SHP77 treated with DMSO at 0.1 percent for 48 hours (cell line): ENCODE data around the gene AATK.
"Not testable (repeated sequence)": the region's sequence is repeated elsewhere in the genome, so short reads cannot be mapped to it uniquely, and the experiment has no call there.

Experiments
- DNase-seq: peaks from one replicate; lab custom pipeline; 2025; lab: John Stamatoyannopoulos, UW

The AATK gene

DNA sequence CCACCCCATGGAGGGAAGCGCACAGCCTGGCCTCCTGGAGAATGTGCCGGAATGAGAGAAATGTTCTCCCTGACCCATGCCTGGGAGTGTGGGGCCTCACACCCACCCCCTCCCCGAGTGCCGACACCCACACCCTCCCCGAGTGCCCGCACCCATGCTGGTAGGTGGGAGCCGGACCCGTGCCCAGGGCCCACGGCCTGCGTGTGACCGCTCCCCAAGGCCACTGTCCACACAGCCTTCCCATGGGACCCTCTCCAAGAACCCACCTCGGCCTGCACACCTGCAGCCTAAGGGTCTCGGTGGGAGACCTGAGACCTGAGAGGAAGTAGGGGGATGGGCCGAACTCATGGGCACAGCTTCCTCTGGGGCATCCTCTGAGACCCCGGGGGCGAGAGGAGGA is 4.0 kb downstream of the AATK start:
- DNase-seq = no peak

DNA sequence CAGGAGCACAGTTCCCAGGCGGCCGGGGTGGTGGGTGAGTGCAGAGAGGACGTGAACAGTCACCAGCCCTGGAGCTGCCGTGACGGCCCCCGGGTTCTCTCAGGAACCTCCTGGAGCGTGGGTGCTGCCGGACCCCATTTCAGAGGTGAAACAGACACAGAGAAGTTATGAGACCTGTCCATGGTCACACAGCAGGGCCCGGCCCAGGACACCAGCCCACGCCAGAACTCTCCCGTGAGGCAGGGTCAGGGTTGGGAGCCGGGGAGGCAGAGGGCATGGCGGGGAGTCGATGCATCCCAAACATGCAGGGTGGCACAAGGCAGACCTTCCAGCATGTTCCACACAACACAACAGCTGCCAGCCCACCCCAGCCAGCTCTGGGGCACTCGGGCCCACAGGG is 4.5 kb downstream of the AATK start:
- no peak for DNase-seq

GRCh38 chr17:81160747-81161453 is 5.1 kb downstream of the AATK start:
- DNase-seq = no peak

DNA sequence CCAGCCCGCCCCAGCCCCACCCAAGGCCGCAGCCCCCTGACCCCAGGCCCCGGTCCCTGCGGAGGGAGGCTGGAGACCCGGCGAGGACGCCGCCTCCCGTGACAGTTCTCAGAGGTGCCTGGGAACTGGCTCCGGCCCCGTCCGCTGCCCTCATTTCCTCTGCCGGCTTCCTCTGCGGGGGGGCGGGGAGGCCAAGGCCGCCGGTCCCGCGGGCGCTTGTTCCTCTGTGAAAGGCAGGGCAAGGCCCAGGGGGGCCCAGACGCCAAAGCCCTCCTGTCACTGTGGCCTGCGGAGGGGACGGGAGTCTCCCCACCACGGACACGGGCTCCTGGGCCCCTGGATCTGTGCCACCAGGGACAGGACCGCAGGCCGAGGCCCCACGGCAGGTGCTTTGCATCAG is 5.7 kb downstream of the AATK start:
- no peak for DNase-seq

DNA sequence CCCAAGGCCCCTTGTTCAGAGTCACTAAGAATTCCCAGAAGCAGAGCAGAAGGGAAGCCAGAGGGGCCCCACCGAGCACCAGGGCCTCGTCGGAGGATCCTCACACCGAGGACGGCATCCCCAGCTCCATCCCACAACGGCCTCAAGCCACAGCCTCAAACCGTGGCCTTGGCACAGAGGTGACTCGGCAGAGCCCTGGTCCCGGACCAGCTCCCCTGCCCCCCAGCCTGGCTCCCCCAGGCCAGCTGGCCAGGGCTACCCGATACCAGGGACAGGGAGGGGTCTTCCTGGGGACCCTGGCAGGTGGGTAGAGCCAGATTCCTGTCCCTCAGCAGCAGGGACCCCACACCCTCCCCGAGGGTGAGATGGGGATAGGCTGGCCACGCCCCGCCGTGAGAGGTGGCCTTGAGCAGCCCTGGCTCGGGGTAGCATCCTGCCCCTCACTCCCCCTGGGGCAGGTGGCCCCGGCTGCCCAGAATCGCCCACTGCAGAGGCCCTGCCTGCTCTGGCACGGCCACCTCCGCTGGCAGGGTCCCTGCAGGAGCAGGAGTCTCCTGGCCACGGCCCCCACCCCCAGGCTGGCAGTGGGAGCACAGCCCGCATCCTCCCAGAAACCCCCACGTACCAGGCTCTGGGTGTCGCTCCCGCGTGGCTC is 6.3 kb downstream of the AATK start:
- no peak for DNase-seq

DNA sequence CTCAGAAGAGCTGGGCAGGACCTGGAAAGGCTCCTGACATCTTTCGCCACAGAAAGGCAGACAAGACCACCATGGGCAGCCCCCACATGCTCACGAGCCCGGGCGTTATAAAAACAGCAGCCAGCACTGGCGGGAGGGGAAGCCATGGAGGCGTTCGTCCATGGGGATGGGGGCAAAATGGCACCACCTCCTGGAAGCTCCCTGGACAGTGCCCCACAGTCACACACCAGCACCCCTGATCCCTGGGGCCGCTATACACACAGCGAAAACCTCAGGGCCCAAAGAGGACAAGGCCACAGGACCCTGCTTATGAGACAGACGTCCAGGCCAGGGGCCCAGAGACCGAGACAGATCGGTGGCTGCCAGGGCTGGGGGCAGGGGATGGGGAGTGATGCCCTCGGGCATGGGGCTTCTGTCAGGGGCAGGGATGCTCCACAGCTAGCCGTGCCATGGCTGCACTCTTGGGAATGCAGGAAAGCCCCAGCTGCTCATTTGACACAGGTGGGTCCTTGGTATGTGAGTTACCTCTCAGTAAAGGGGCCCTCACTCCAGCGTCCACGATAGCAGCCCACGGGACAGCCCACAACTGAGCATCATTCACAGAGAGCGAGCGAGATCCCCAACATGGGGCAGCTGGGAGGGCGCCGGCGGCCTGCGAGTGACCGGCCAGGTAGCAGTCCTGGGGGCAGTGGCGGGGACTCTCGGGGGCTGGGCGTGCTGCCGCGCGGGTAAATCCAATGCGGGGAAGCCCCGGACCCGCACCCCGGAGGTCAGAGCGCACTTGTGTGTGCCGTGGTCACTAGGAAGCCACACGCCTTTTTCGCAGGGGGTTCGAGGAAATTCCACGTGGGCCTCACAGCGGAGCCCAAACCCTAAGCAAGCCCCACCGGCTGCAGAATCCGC is 7.1 kb downstream of the AATK start:
- no peak for DNase-seq

DNA sequence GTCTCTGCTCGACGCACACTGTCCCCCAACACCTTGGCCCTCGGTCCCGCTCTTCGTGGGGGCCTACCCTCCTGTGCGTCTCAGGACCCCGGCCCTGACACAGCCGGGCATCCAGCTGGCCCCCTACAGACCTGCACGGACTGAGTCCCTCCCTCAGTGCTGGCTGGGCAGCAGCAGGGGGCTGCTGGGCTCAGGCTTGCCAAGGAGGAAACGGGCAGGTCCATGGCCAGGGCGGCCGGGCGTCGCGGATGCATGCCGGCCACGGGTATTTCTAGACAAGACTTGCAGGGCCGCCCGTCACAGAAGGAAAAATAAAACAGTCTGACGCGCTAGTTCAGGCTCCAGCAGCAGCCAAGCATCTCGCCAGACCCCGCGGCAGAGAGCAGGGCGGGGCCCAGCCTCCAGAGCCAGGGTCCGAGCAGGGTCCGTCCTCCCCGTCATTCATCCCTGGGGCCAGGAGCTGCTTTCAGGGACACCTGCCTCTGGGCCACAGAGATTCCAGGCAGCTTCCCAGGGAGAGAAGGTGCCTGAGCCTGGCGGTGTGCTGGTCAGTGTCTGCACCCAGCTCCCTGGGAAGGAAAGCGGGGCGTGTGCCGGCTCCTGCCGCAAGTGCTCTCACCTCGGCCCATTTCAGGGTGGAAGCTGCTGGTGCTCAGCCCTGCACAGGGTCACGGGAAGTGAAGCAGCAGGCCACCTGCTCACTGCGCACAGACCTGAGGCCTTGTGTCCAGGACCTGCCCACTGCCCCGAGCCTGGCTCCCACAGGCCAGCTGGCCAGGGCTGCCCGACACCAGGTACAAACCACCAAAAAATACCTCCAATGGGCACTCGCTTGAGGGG is 8.0 kb downstream of the AATK start:
- no peak for DNase-seq

GRCh38 chr17:81156866-81157805 is 8.9 kb downstream of the AATK start:
- DNase-seq = no peak

GRCh38 chr17:81154961-81155360 is 11.1 kb downstream of the AATK start:
- no peak for DNase-seq

DNA sequence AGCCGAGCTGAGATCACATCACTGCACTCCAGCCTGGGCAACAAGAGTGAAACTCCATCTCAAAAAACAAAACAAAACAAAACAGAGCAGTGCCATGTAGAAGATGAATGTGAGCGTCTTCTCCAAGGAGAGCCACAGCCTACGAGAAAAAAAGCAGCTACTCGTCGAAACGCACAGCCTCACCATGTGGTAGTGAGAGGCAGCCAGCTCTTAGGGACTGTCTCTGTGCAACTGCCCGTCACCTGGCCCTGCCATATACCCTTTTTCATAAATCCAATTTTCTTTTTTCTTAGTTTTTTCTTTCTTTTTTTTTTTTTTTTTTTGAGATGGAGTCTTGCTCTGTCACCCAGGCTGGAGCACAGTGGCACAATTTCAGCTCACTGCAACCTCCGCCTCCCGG is 12.0 kb downstream of the AATK start:
- not testable (repeated sequence) for DNase-seq

GRCh38 chr17:81153340-81153803 is 12.6 kb downstream of the AATK start:
- no peak for DNase-seq

DNA sequence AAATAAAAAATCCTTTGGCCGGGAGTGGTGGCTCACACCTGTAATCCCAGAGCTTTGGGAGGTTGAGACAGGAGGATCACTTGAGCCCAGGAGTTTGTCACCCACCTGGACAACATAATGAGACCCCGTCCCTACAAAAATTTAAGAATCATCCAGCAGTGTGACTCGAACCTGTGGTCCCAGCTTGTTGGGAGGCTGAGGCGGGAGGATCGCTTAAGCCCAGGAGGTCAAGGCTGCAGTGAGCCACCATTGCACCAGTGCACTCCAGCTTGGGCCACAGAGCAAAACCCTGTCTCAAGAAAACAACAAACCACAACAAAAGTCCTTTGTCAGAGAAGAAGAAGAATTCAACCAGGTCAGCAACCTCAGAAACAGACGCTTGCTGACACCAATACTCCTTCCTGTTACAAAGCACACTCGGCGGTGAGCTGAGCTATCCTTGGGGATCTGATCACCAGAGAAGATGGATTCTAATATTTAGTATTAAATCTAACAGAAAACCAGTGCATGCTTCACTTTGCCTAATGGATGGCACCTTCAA is 13.7 kb downstream of the AATK start:
- DNase-seq = no peak

DNA sequence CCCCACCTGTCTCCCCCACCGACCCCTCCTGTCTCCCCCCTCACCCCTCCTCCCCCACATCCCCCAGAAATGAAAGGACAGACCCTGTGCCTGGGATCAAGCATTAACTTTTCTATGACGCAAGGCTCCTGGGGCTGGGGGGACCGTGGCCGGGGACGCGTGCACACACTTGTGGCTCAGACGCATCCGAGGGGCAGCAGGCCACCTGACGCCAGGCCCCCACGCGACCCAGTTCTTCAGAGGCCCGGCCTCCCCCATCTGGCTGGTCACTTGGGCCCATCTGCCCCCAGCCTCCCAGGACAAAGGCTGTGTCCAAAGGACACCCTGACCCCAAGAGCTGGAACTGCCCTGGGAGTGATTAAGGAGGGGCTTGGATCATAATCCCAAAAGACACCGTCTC is 14.7 kb downstream of the AATK start:
- no peak for DNase-seq

GRCh38 chr17:81150377-81151077 is 15.5 kb downstream of the AATK start:
- DNase-seq = no peak

- no peak for DNase-seq
Observed at GRCh38 chr17:81148986-81149533, 17.0 kb downstream of the AATK start.

GRCh38 chr17:81148571-81148970 is 17.4 kb downstream of the AATK start:
- DNase-seq = no peak

DNA sequence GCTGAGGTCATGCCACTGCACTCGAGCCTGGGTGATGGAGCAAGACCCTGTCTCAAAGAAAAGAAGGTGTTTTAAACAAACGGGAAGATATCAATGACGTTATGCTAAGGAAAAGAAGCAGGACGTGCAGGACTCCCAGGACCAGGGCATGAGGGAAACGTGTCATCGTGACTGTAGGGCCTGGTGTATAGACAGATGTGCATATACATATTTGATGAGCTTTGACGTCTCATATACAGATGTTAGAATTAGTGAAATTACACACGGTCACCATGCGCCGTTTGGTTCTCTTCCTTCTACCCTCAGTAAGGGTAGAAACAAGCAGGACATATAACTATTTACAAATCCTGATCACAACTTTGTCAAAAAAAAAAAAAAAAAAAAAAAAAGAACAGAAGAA is 18.3 kb downstream of the AATK start:
- no peak for DNase-seq

GRCh38 chr17:81146208-81146607 is 19.8 kb downstream of the AATK start:
- not testable (repeated sequence) for DNase-seq

GRCh38 chr17:81144423-81144781 is 21.6 kb downstream of the AATK start:
- no peak for DNase-seq
